NCI-H524 (cell line): ENCODE results near the gene ATL2.
"Not testable (repeated sequence)": the region's sequence is repeated elsewhere in the genome, so short reads cannot be mapped to it uniquely, and the experiment has no call there.

Source experiments
- DNase-seq, 2 experiments: peaks; one replicate each; lab custom pipeline; 2025; lab: John Stamatoyannopoulos, UW

The ATL2 gene

DNA sequence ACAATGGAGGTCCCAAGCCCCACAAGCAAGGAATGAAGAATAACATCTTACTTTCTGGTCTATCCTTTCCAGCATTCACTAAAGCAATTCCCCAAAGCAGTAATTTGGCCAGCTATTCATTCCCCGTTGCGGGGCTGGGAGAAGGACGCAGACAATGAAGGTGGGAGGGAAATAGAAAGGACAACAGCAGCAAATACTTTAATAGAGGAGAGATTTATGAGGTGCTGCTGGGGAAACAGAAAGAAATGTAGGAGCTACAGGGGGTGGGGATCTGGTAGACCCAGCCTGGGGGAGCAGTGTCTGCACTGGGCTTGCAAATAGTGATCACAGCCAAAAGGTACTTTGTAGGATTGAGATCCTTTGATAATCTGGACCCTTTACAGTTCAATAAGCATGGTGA lies 13.9 kb upstream of the ATL2 start:
- DNase-seq, result no peak

- no peak for DNase-seq
Measured at GRCh38 chr2:38387887-38388286, 10.8 kb upstream of the ATL2 start.

- DNase-seq, result no peak
Measured at GRCh38 chr2:38386821-38387220, 9.7 kb upstream of the ATL2 start.

DNA sequence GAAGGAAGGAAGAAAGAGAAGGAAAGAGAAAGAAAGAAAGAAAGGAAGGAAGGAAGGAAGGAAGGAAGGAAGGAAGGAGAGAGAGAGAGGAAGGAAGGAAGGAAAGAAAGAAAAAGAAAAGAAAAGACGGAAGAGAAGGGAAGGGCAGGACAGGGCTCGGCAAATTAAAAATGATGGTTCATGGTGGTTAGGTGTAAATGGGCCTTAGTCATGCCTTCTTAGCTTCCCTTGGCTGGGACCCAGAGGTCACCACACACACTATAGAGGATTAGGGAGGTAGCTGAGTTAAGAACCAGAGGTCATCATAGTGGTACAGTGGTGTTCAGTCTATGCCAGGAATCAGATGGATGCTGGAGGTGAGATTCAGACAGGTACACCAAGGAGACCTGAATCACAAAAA lies 9.3 kb upstream of the ATL2 start:
- no peak for DNase-seq

GRCh38 chr2:38384338-38384737 lies 7.3 kb upstream of the ATL2 start:
- no peak for DNase-seq

- not testable (repeated sequence) for DNase-seq
Measured at GRCh38 chr2:38383741-38384140, 6.7 kb upstream of the ATL2 start.

DNA sequence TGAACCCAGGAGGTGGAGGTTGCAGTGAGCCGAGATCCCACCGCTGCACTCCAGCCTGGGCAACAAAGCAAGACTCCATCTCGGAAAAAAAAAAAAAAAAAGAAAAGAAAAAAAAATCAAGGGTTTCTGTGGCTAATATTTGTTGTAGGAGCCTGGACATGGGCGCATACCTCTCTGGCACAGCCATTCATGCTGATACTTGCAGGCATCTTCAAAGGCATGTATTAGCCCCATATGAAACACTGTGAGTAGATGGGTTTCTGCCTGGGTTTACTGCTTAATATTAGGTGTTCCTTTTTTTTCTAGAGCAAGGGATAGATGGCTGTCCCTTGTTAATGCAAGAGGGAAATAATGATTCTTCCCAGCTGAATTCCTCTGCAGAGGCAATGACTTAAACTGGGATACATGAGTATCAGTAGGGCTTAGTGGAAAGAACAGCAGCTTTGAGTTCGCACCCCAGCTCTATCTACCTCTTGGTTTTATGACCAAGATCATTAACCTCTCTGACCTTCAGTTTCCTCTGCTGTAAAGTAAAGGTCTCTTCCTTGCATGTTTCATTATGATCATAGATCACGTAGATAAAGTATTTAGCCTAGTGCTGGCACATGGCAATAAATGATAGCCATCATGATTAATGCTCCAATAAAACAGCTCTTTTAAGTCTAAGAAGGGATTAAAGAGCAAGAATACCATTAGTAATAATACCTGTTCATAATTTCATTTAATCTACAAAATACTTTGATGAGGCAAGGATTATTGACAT lies 4.5 kb upstream of the ATL2 start:
- DNase-seq, result no peak

DNA sequence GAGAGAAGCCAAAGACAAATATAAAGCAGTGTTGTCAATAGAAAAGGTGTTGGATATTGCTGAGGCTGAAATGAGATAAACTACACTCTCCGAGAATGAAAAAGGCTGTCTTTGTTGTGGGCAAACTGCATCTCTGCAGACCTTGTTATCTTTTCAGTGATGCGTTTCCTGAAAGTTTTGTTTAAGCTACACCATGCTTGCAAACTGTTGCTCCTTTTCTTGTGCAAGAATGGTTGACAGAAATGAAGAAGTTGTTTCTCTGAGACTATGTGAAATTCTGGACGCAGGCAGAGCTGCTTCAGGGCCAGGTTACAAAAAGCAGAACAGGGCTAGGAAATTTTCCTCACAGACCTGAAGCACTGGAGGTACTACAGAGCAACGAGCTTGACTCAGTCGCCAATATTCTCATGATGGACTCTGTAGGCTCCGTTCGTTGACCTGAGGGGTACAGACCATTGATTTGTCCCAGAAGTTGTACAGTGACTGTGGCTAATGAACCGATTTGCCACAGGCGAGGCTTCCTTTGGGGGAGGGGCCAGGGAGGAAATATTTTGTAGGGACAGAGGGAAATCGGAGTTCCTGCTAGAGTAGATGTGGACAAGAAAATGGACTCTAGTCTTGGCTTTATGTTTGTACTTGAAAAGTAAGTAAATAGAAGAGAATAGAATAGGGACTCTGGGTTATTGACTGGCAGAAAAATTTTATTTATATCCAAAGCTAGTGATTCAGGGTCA lies 3.5 kb upstream of the ATL2 start:
- no peak for DNase-seq

GRCh38 chr2:38376346-38377049 lies 575 bp downstream of the ATL2 start:
- DNase-seq, result peak; percentile 46 to 79

DNA sequence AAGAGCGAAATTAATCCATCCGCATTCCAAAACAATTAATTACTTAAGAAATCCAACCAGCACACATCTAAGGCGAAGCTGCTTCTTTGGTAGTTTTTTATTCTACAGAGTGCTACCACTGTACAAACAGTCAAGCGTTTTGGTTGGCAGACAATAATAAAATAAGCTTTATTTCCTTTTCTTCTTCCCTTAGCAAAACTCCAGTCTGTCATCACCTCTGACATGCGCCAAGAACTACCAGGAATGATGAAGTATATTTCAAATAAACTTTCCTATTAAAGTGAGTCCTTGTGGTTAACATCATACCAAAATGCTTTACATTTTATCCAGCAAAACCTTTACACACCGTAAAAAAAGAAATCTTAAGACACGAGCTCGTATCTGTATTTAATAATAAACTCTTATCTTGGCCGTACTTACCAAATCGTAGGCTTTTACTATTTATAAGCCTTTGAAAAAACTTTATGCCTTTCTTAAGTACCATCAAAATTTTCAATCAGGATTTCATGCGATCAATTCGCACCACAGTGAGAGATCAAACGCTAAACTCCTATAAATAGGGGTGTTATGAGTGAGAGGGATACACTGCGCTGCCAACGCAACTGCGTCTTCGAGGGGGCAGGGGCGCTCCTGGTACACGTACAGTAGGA lies 1.3 kb downstream of the ATL2 start:
- DNase-seq, result no peak

- no peak for DNase-seq
Measured at GRCh38 chr2:38374984-38375383, 2.1 kb downstream of the ATL2 start.

GRCh38 chr2:38371235-38371634 lies 5.8 kb downstream of the ATL2 start:
- DNase-seq, result no peak

DNA sequence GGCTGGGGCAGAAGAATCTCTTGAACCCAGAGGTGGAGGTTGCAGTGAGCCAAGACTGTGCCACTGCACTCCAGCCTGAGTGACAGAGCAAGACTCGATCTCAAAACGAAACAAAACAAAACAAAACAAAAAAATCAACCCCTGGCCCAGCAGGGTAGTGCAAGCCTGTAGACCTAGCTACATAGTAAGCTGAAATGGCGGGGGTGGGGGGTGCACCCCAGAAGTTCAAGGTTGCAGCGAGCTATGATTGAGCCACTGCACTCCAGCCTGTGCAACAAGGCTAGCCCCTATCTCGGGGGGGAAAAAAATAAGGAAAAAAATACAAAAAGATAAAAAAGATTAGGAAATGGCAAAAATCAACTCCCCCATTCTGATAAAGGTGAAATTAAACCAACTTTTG lies 6.4 kb downstream of the ATL2 start:
- DNase-seq, result no peak

DNA sequence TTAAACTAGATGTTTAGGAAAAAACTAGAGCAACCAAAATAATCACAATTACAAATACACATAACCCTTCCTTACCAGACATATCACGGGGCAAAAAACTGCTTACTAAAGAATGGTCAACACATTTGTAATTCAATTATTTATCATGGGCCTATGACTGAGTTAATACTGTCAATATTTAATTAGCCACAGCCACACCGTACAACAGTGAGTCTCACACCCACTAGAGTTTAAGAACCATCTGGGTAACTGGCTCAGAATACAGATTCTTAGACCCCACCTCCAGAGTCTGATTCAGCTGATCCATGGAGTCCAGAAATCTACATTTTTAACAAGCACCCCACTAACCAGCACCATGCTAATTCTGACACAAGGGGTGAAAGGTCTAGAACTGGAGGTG lies 14.8 kb downstream of the ATL2 start:
- peak in 1 of 2 experiments; percentile 33 for DNase-seq

GRCh38 chr2:38360177-38360576 lies 16.9 kb downstream of the ATL2 start:
- no peak for DNase-seq

- DNase-seq, result no peak
Measured at GRCh38 chr2:38353402-38353801, 23.7 kb downstream of the ATL2 start.

DNA sequence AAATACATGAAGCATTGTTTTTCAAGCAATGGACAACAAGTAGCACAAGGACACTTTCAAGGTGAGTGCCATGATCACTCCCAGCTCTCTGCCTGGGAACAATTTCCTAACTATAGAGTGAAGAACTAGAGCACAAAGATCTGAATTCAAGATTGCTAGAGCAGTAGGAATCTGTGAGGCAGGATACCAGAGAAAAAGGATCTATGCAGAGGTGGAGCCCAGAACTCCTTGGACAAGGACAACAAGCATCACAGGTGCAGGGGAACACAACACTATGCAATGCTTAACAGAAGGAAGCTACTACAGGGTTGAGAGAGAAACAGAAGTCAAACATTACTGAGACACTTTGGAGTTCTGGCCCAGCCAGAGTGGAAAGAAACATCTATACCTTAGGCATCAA lies 24.7 kb downstream of the ATL2 start:
- no peak for DNase-seq

DNA sequence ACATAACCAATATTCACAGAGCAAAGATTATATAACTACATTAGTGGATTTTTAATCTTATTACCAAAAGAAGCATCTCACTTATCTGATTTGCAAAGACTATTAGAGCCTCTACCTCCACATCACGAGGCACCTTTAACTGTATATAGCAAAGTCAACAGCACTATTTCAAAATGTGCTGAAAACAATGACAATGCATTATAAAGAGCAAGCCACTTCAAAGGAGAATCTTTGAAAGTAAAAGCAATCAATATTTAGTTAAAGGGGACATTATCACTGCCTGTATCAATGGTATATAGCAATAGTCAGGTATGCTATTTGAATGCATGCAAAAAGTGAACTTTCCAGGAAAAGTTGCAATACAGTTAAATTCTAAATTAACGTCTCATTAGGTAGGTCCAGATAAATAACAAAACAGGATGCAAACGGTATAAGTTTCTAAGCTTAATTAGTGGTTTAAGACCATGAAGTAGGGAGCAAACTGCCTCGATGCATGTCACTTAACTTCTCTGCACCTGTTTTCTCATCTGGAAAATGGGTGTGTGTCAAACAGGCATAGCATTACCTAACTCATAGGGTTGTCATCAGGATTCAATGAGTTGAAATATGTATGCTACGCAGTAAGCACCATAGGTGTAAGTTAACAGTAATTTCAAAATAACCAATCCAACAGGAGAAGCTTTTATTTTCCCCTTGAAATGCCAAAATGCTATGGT lies 31.6 kb downstream of the ATL2 start:
- no peak for DNase-seq

GRCh38 chr2:38344813-38345212 lies 32.3 kb downstream of the ATL2 start:
- no peak for DNase-seq

- no peak for DNase-seq
Measured at GRCh38 chr2:38343212-38343611, 33.9 kb downstream of the ATL2 start.

GRCh38 chr2:38336621-38337020 lies 40.5 kb downstream of the ATL2 start:
- no peak for DNase-seq

GRCh38 chr2:38330754-38331153 lies 46.3 kb downstream of the ATL2 start:
- DNase-seq, result no peak
